GM06990 (cell line): Measurements from ENCODE around the gene ARHGAP20.

Experiments
- DNase-seq: peaks from one replicate; pipeline ENCODE4 v3.0.0-alpha.2; 2011; ENCODE audit not compliant: insufficient read length; ENCODE audit errors: extremely low read depth
- H3K27me3 ChIP-seq: replicated peaks from 2 replicates; pipeline ENCODE4 v1.6.0; 2011; ENCODE audit warnings: low read length; ENCODE audit not compliant: control insufficient read depth, insufficient read depth
- H3K36me3 ChIP-seq: 2 replicates; pipeline ENCODE4 v1.5.1; 2011; ENCODE audit warnings: low read length; ENCODE audit not compliant: control insufficient read depth, insufficient read depth
- H3K4me3 ChIP-seq: replicated peaks from 2 replicates; pipeline ENCODE4 v1.5.1; 2011; ENCODE audit warnings: low read depth, mild to moderate bottlenecking, control low read depth, low read length
- TF ChIP-seq, protein P1 (sequence below): IDR thresholded peaks from 2 replicates; pipeline ENCODE4 v1.5.1; 2011; ENCODE audit warnings: low read length, control low read depth, mild to moderate bottlenecking, inconsistent platforms; ENCODE audit not compliant: insufficient read depth, poor library complexity, severe bottlenecking

Gene ARHGAP20, protein sequence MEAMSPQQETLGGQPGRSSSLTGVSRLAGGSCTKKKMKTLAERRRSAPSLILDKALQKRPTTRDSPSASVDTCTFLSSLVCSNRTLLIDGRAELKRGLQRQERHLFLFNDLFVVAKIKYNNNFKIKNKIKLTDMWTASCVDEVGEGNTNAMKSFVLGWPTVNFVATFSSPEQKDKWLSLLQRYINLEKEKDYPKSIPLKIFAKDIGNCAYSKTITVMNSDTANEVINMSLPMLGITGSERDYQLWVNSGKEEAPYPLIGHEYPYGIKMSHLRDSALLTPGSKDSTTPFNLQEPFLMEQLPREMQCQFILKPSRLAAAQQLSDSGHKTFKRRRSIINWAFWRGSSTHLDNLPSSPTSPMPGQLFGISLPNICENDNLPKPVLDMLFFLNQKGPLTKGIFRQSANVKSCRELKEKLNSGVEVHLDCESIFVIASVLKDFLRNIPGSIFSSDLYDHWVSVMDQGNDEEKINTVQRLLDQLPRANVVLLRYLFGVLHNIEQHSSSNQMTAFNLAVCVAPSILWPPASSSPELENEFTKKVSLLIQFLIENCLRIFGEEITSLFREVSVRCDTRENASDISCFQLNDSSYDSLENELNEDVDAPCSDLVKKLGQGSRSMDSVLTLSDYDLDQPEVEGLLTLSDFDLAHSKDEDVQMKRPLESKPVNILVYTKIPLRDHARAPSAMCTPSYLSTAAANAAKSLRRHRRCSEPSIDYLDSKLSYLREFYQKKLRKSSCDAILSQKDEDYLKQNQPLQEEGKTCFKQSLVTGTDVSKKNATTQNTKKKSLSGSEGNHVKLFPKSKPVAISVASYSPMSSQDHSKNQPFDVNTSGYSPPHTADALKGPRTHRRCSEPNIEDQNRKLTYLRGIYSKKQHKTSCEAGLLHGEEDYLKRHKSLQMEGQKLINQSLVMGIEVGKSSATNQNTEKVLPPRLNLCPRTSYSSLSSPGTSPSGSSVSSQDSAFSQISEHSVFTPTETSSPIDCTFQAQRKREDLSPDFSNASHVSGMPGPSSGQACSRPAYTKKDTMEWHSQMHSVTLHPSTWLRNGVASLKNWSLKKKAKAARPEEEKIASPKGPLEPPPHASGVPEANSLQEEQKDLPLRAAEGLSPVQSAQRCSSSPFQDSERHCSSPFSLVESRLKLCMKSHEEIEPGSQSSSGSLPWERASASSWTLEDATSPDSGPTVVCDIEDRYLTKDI

DNA sequence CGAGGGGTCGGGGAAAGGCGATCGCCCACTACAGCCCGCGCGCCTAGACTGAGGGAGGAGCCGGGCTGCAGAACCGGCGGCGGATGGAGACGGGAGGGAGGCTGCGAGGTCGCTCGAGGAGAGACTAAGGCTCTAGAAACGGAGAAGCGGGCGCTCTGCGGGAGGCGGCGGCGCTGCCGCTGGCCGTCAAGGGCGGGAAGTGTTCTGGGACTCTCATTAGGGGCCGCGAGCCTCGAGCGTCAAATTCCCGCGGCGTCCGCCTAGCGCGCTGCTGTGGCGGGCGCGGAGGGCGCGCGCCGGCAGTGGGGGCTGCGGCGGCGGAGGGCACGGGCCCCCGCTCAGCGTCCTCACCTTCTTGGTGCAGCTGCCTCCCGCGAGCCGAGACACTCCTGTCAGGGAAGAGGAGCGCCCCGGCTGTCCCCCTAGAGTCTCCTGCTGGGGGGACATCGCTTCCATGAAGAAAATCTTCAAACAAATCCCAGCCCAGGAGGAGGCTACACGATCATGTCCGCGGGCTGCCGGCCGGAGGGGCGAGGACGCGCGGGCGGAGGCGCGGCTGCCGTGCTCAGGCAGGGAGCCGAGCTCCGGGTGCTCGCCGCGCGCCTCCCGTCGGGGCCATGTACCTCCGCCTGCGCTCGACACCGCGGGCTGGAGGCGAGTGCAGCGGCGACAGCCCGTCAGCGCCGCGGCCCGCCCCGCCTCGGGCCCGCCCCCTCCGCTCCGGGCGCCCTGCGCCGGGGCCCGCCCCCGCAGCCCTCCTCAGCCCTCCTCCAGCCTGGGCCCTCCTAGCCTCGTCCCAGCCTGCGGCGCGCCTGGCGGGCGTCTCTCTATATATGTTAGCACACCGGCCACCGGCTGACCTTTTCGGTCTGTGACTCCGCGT is at the start of gene ARHGAP20:
Gene ARHGAP20 (minus strand): TSS at position 662 of the 883 bp plus-strand sequence. CDS start 206 bp downstream, at position 456.
- Histone ChIP-seq H3K27me3 (peaks cover 2% of the 10 kb centered on the region), H3K36me3 (no peaks in the 10 kb centered on the region), H3K4me3 (peak within 1 kb of the TSS; percentile 48)
- DNase-seq: peak; percentile 55
- TF ChIP-seq, protein P1, sequence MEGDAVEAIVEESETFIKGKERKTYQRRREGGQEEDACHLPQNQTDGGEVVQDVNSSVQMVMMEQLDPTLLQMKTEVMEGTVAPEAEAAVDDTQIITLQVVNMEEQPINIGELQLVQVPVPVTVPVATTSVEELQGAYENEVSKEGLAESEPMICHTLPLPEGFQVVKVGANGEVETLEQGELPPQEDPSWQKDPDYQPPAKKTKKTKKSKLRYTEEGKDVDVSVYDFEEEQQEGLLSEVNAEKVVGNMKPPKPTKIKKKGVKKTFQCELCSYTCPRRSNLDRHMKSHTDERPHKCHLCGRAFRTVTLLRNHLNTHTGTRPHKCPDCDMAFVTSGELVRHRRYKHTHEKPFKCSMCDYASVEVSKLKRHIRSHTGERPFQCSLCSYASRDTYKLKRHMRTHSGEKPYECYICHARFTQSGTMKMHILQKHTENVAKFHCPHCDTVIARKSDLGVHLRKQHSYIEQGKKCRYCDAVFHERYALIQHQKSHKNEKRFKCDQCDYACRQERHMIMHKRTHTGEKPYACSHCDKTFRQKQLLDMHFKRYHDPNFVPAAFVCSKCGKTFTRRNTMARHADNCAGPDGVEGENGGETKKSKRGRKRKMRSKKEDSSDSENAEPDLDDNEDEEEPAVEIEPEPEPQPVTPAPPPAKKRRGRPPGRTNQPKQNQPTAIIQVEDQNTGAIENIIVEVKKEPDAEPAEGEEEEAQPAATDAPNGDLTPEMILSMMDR: no peak

DNA sequence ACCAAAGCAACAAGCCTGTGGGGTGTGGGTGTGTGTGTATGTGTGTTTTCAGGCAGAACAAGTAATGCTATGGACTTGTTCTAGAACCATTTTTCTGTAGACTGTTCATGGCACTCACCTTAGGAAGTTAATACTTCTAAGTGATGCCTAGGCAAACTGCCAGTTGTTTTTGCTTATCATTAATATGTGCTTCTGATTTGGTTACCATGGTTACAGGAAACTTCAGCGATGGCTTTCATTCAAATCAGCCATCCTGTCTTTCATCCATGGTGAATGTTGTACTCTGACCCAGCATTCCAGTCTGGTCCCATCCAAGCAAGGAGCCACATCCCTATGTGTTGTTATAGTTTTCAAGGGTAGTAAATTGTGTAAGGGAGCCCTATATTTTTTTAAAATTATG is 49.8 kb upstream of the ARHGAP20 start:
- Histone ChIP-seq H3K36me3 (no peaks in the 10 kb centered on the region), H3K27me3 (no peaks in the 10 kb centered on the region), H3K4me3 (no peak overlapping the region)
- no peak for DNase-seq
- TF ChIP-seq, protein P1: no peak

DNA sequence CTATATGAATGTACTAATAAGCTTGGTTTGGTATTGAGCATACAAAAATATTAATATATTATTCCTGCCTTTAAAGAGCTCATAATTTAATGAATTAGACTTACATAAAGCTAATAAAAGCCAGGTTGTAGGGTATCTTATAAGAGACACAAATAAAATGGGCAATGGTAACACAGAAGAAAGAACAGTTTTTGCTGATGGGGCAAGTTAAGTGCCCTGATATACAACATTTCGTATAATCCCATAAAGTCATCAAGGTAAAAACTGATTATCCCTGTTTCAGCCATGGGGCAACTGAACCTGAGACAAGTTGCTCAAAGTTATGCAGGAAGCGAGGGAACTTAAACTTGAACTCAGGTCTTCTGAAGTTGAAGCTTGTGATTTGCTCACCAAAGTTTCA is 48.9 kb upstream of the ARHGAP20 start:
- no peaks in the 10 kb centered on the region for H3K27me3 ChIP-seq
- TF ChIP-seq, protein P1: no peak

DNA sequence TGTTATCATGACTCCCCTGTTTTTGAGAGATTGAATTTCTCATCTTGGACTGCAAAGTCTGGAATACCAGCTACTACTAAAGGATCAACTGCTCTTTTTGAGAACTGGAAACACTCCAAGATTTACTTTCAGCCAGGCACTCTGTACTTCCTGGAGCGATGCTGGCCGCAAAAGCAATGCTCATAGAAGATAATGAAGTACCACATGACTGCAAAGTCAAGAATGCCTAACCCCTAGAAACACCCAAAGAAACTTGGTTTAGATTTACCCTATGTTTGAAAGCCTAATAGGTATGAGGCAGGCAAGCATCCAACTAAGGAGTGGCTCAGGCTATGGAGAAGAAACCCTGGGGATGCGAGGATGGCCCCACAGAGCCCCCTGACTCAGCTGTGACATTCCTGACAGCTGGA is 47.7 kb upstream of the ARHGAP20 start:
- Histone ChIP-seq H3K36me3 (no peaks in the 10 kb centered on the region), H3K4me3 (no peak overlapping the region), H3K27me3 (no peaks in the 10 kb centered on the region)
- DNase-seq: no peak
- TF ChIP-seq, protein P1: no peak

More for the DNA sequence above, 48.9 kb upstream of the ARHGAP20 start:
- DNase-seq: no peak
- Histone ChIP-seq H3K4me3 (no peak overlapping the region), H3K36me3 (no peaks in the 10 kb centered on the region)
